H1 (cell line): ENCODE measurements around the gene TRIM5. TPM values are rescaled to one million over a fixed set of nuclear protein-coding genes. Genes with fewer than 3 reads are reported as not detected.

ENCODE experiments used
- CTCF ChIA-PET: fragments of 300-600 bp; sonication (Branson Sonifier 250); formaldehyde crosslinking; loops from one replicate; lab custom pipeline; 2021; ENCODE audit not compliant: partially characterized antibody; lab: Charles Lee
- POLR2A ChIA-PET: fragments of 300-600 bp; sonication (Branson Sonifier 250); formaldehyde crosslinking; loops from one replicate; lab custom pipeline; 2021; ENCODE audit warnings: inconsistent platforms; ENCODE audit not compliant: partially characterized antibody; lab: Charles Lee
- DNase-seq, 2 experiments: peaks; one replicate each; pipeline versions ENCODE4 v3.0.0 to v3.0.0-alpha.2; 2010 to 2022; ENCODE audit warnings: low spot score in 2 of 2, low read depth in 1 of 2, mixed read lengths in 1 of 2
- FAIRE-seq: peaks from 2 replicates; lab custom pipeline; 2011; peaks lifted over from hg19 to GRCh38; lab: Jason Lieb, UNC
- H2AFZ ChIP-seq: 2 replicates; pipeline ENCODE4 v1.8.1; 2012; ENCODE audit warnings: low read length, inconsistent platforms
- H2AK5ac ChIP-seq: 2 replicates; pipeline ENCODE4 v1.6.1; 2013; ENCODE audit warnings: low read depth, low read length
- H2BK120ac ChIP-seq: replicated peaks from 2 replicates; pipeline ENCODE3; 2013; ENCODE audit warnings: low read depth, low read length, inconsistent platforms
- H2BK12ac ChIP-seq: 2 replicates; pipeline ENCODE4 v1.6.1; 2013; ENCODE audit warnings: low read depth, low read length
- H2BK15ac ChIP-seq: 2 replicates; pipeline ENCODE4 v1.6.1; 2013; ENCODE audit warnings: low read length
- H2BK20ac ChIP-seq: 2 replicates; pipeline ENCODE4 v1.6.1; 2013; ENCODE audit warnings: low read length
- H2BK5ac ChIP-seq: 2 replicates; pipeline ENCODE4 v1.6.1; 2013; ENCODE audit warnings: low read depth, low read length
- H3K14ac ChIP-seq: 2 replicates; pipeline ENCODE4 v1.6.1; 2013; ENCODE audit warnings: inconsistent platforms; ENCODE audit not compliant: insufficient read length
- H3K18ac ChIP-seq: 2 replicates; pipeline ENCODE4 v1.6.1; 2013; ENCODE audit warnings: low read length; ENCODE audit errors: extremely low read depth
- H3K23ac ChIP-seq: 2 replicates; pipeline ENCODE4 v1.6.1; 2013; ENCODE audit warnings: inconsistent platforms; ENCODE audit not compliant: insufficient read length
- H3K23me2 ChIP-seq: 2 replicates; pipeline ENCODE4 v1.6.1; 2013; ENCODE audit warnings: low read depth, low read length
- H3K27ac ChIP-seq: 2 replicates; pipeline ENCODE4 v1.6.1; 2011; ENCODE audit warnings: low read depth, low read length, inconsistent platforms
- H3K27me3 ChIP-seq, 4 experiments: replicated peaks in 1 of 4; 1 replicate in 1 of 4; 2 replicates in 3 of 4; pipeline versions ENCODE4 v1.6.1 to v1.8.1; 2011 to 2013; ENCODE audit warnings: low read length in 3 of 4, mild to moderate bottlenecking in 3 of 4, inconsistent platforms in 2 of 4, mixed read lengths in 2 of 4, moderate library complexity in 1 of 4; ENCODE audit not compliant: control insufficient read depth in 3 of 4, insufficient read depth in 3 of 4; ENCODE audit errors: extremely low read depth in 1 of 4
- H3K36me3 ChIP-seq, 4 experiments: 2 replicates each; pipeline versions ENCODE4 v1.6.1 to v1.8.1; 2011 to 2013; ENCODE audit warnings: mild to moderate bottlenecking in 4 of 4, low read length in 3 of 4, moderate library complexity in 2 of 4, control low read depth in 1 of 4, inconsistent platforms in 1 of 4; ENCODE audit not compliant: insufficient read depth in 4 of 4, control insufficient read depth in 2 of 4
- H3K4ac ChIP-seq: replicated peaks from 2 replicates; pipeline ENCODE3; 2013; ENCODE audit warnings: low read length, low read depth, mixed read lengths, inconsistent platforms; ENCODE audit not compliant: insufficient read length
- H3K4me1 ChIP-seq, 4 experiments: replicated peaks in 1 of 4; 1 replicate in 1 of 4; 2 replicates in 3 of 4; pipeline versions ENCODE4 v1.6.1 to v1.8.1; 2011 to 2013; ENCODE audit warnings: low read length in 3 of 4, inconsistent platforms in 2 of 4, mixed read lengths in 1 of 4; ENCODE audit not compliant: insufficient read depth in 4 of 4, control insufficient read depth in 3 of 4
- H3K4me2 ChIP-seq, 2 experiments: 2 replicates each; pipeline versions ENCODE4 v1.6.1 to v1.8.1; 2011 to 2013; ENCODE audit warnings: low read depth in 2 of 2, low read length in 2 of 2, control low read depth in 1 of 2, inconsistent platforms in 1 of 2, mild to moderate bottlenecking in 1 of 2; ENCODE audit not compliant: insufficient read depth in 1 of 2
- H3K4me3 ChIP-seq, 4 experiments: fragments of 200-600, 300-600 bp in 1 of 4; sonication (generic), shearing (Covaris generic), sonication (Bioruptor Twin) in 1 of 4; 2 replicates each; pipeline versions ENCODE4 v1.5.1 to v1.8.1; 2011 to 2016; ENCODE audit warnings: low read length in 4 of 4, low read depth in 3 of 4, control low read depth in 2 of 4, inconsistent platforms in 2 of 4, mild to moderate bottlenecking in 2 of 4, mixed read lengths in 1 of 4, moderate library complexity in 1 of 4; ENCODE audit not compliant: insufficient read depth in 2 of 4; ENCODE audit errors: extremely low read depth in 1 of 4
- H3K56ac ChIP-seq: replicated peaks from 2 replicates; pipeline ENCODE3; 2013; ENCODE audit warnings: low read depth, mild to moderate bottlenecking, mixed read lengths, low read length, inconsistent platforms; ENCODE audit not compliant: insufficient read length
- H3K79me1 ChIP-seq: 2 replicates; pipeline ENCODE4 v1.6.1; 2013; ENCODE audit warnings: low read depth, low read length, control low read depth
- H3K79me2 ChIP-seq, 2 experiments: 2 replicates each; pipeline versions ENCODE4 v1.6.1 to v1.8.1; 2012 to 2013; ENCODE audit warnings: low read length in 2 of 2, mild to moderate bottlenecking in 2 of 2, inconsistent platforms in 1 of 2; ENCODE audit not compliant: insufficient read depth in 2 of 2, control insufficient read depth in 1 of 2
- H3K9ac ChIP-seq, 4 experiments: replicated peaks in 1 of 4; 1 replicate in 1 of 4; 2 replicates in 3 of 4; pipeline versions ENCODE4 v1.6.1 to v1.8.1; 2011 to 2013; ENCODE audit warnings: low read depth in 3 of 4, low read length in 3 of 4, control low read depth in 2 of 4, mild to moderate bottlenecking in 2 of 4, moderate library complexity in 2 of 4, inconsistent platforms in 1 of 4; ENCODE audit errors: extremely low read depth in 1 of 4
- H3K9me3 ChIP-seq, 2 experiments: 2 replicates each; pipeline versions ENCODE4 v1.6.1 to v1.8.1; 2012 to 2013; ENCODE audit warnings: mild to moderate bottlenecking in 2 of 2, moderate library complexity in 2 of 2, control low read depth in 1 of 2, inconsistent platforms in 1 of 2, low read depth in 1 of 2, low read length in 1 of 2, mixed read lengths in 1 of 2; ENCODE audit not compliant: insufficient read depth in 2 of 2
- H4K20me1 ChIP-seq, 2 experiments: replicated peaks in 1 of 2; 2 replicates each; pipeline versions ENCODE3 to v1.8.1; 2011 to 2013; ENCODE audit warnings: inconsistent platforms in 2 of 2, low read length in 2 of 2, mild to moderate bottlenecking in 1 of 2; ENCODE audit not compliant: insufficient read depth in 2 of 2, control insufficient read depth in 1 of 2
- H4K5ac ChIP-seq: 2 replicates; pipeline ENCODE4 v1.6.1; 2013; ENCODE audit warnings: low read length, low read depth, mixed read lengths, inconsistent platforms; ENCODE audit not compliant: insufficient read length
- H4K8ac ChIP-seq: 2 replicates; pipeline ENCODE4 v1.8.0; 2013; ENCODE audit warnings: mild to moderate bottlenecking, moderate library complexity, low read length, inconsistent platforms; ENCODE audit not compliant: insufficient read depth; ENCODE audit errors: extremely low read depth
- H4K91ac ChIP-seq: replicated peaks from 2 replicates; pipeline ENCODE3; 2013; ENCODE audit warnings: low read length, mixed read lengths, inconsistent platforms; ENCODE audit not compliant: insufficient read length
- RBBP5 ChIP-seq: IDR thresholded peaks from 2 replicates; pipeline ENCODE4 v1.7.1; 2012; ENCODE audit warnings: low read depth, mild to moderate bottlenecking, inconsistent platforms, low read length, moderate library complexity, borderline replicate concordance
- WGBS, 2 experiments: shearing (Covaris generic) in 1 of 2; methylation state at CpG; one replicate each; pipeline versions ENCODE4 v1.1.6 to v1.1.7; 2013 to 2015; ENCODE audit warnings: low lambda C conversion rate in 2 of 2, mixed read lengths in 2 of 2, inconsistent platforms in 1 of 2, low coverage in 1 of 2, missing lambda C conversion rate in 1 of 2; ENCODE audit not compliant: insufficient replicate concordance in 2 of 2, insufficient coverage in 1 of 2, insufficient read length in 1 of 2; ENCODE audit errors: extremely low coverage in 1 of 2, missing lambda C conversion rate in 1 of 2; 5-methylcytosine and 5-hydroxymethylcytosine counted together
- polyA plus RNA-seq, 7 experiments: library from polyadenylated mRNA; depleted of rRNA in 3 of 7; stranded (reverse) in 5 of 7; unstranded in 2 of 7; fragments of >200 nt in 5 of 7; fragments of 200-250 nt in 2 of 7; gene quantifications; 1 replicate in 5 of 7; 2 replicates in 1 of 7; 4 replicates in 1 of 7; pipeline versions ENCODE4 v1.2.1 to v1.2.3, GENCODE V29; 2011 to 2013; ENCODE audit warnings: missing spikeins in 2 of 7, mixed read lengths in 2 of 7
- total RNA-seq: library from RNA; stranded (reverse); fragmentation: NEBNext Ultra II Directional; extraction: Animal tissue kit (Norgen Biotek cat#: 25700); gene quantifications from 2 replicates; pipeline ENCODE4 v1.2.1, GENCODE V29; 2021
- TF ChIP-seq, protein P1 (sequence below): IDR thresholded peaks from 2 replicates; pipeline ENCODE4 v1.6.1; 2011; ENCODE audit warnings: low read length, improper control_type of control experiment

Gene TRIM5
- total and polyA plus RNA-seq, 2 of the 8 experiments (the other 6 are each of a cell fraction or from before 2014, with no cell fraction given): 23.5 to 35.5 TPM

DNA sequence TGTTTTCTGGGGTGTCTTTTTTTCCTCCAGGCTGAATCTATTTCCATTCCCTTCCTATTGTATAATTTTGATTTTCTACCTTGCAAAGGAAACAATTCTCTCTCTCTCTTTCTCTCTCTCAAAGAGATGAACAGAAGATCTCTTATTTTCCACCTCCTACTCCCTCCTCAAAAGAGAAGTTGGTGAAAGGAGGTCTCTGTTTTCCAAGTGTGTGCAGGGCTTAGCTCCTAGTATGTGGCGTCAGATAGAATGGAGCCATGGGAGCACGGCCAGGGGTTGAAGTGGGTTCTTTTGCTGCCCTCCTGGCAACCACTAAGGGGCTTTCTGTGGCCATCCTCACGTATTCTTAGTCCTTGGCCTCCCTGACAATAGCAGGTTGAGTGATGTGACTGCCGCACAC, 59.6 kb downstream of the TRIM5 start:
- ChIA-PET CTCF (interaction anchor here (1.0 to 1.3 kb wide), 3 partner anchors 9 to 34 kb away, joined by 3 to 4 read pairs (median 3); no protein-coding TSS in a partner anchor), POLR2A (no interaction called here)
- H3K4ac ChIP-seq: no peak overlapping the region
- no peak overlapping the region for H4K91ac ChIP-seq
- H3K79me1 ChIP-seq: no peaks in the 10 kb centered on the region; the same call in 1 of the 2 replicates
- 0 out of 2 replicates have a peak overlapping the region, but pooled peaks have one; percentile 14 for H2BK12ac ChIP-seq
- H3K23me2 ChIP-seq: no peaks in the 10 kb centered on the region
- H3K36me3 ChIP-seq: no peaks in the 10 kb centered on the region
- no peak overlapping the region for H2BK120ac ChIP-seq
- FAIRE-seq (no peak), DNase-seq (no peak)
- H2AK5ac ChIP-seq: peak overlapping the region; percentile 24; the same call in 1 of the 2 replicates
- H2BK15ac ChIP-seq: no peak overlapping the region
- H3K14ac ChIP-seq: no peak overlapping the region
- peak overlapping the region; percentile 55 to 64 for H3K4me2 ChIP-seq
- H3K27me3 ChIP-seq: no peaks in the 10 kb centered on the region
- peaks cover 0 to 17% (median 6%) of the 10 kb centered on the region in 4 experiments; a peak in 4 of 7 replicates for H3K4me1 ChIP-seq
- WGBS, 2 experiments: 60% methylated on average over 4 of the region's 4 CpGs; no CpG with 5 or more reads in 1 of the 2 experiments
- H2BK5ac ChIP-seq: no peak overlapping the region
- no peak overlapping the region for H2BK20ac ChIP-seq
- H3K79me2 ChIP-seq: no peaks in the 10 kb centered on the region
- no peaks in the 10 kb centered on the region for H4K20me1 ChIP-seq
- H3K4me3 ChIP-seq: peak overlapping the region in 1 of 4 experiments; percentile 48; a peak in 2 of 8 replicates
- no peak overlapping the region for H3K56ac ChIP-seq
- H3K23ac ChIP-seq: no peak overlapping the region
- TF ChIP-seq, protein P1, sequence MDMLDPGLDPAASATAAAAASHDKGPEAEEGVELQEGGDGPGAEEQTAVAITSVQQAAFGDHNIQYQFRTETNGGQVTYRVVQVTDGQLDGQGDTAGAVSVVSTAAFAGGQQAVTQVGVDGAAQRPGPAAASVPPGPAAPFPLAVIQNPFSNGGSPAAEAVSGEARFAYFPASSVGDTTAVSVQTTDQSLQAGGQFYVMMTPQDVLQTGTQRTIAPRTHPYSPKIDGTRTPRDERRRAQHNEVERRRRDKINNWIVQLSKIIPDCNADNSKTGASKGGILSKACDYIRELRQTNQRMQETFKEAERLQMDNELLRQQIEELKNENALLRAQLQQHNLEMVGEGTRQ: no peak
- 0 out of 2 replicates have a peak, but pooled peaks have one; percentile 3 for TF ChIP-seq RBBP5
- H4K8ac ChIP-seq: no peak overlapping the region
- no peak overlapping the region for H4K5ac ChIP-seq
- H3K18ac ChIP-seq: peak overlapping the region; percentile 75; the same call in 1 of the 2 replicates
- no peaks in the 10 kb centered on the region for H3K9me3 ChIP-seq
- no peak overlapping the region for H3K9ac ChIP-seq
- H2AFZ ChIP-seq: peak overlapping the region; percentile 98; the same call in 1 of the 2 replicates
- H3K27ac ChIP-seq: no peak overlapping the region
